GM20431 (cell line): ENCODE results near the gene ARHGAP10.

Experiments used
- in situ Hi-C: fragments of 300-500 bp; cut with MseI, MboI; formaldehyde crosslinking; loops from one replicate; pipeline ENCODE4 v1.15.0; 2020; ENCODE audit warnings: low sequenced_read_pairs; ENCODE audit not compliant: unreplicated experiment

Gene ARHGAP10

DNA sequence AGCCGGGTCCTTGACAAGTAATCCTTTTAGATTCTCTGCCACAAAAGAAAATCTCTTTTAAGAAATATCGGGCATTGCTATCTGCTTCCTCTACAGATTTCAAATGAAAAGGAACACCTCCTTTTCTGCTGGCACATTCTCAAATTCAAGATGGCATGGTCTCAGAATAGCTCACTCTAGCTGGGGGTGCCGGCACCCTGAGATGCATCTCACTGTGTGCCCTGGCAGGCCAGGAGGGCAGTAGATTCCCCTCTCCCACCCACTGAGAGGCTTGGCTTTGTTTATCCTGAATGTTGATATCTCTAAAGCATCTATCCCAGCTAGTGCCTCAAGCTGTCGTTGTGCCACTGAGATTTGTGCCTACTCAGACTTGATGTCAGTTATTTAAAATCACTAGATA lies 319.5 kb downstream of the ARHGAP10 start:
- in situ Hi-C loops: no loop called here

DNA sequence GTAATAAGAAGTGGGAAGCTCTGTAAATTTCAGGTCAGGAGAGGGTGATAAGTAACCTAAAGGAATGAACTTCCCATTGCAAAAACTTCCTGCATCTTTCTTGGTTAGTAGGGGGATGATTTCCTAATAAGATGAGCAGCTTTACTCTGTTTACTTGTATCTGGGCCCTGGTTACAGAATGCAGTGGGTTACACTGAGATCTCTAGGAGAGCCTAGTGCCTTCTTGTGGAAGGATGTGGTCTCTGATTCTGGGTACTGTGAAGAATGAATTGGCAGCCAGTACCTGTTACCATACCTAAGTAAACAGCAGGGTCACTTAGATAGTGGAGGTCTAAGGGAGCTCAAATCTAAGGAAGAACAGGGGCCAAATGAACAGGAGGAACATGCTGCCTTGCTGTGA lies 320.6 kb downstream of the ARHGAP10 start:
- in situ Hi-C loops: no loop called here

DNA sequence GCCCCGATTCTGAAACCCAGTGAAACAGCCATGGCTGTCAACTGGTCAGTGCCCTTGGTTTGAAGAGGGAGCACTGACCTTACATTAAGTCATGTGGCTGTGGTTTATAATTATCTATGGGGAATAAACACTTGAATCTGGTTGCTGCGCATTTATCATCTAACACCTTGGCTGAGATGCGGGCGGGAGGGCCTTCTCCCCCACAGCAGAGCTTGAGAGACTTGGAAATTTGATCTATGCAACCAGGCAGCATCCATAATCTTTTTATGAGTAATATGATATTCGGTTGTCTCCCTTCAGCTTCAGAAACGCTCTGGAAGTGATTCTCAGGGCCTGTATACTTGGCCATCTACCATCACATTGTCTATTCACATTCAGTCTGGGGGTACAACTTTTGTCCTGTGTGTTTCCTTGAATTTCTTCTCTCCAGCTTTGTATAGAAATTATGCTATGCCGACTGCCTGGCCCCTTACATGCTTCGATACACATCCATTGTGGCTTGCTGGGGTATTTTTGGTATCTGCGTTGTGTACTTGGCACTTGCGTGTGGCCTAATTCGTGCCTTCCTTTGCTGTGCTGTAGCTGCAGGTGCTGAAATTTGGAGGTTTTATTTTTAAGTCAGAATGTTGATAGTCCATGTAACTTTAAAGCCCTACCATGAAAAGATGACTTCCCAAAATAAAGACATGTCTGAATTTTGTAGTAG lies 321.6 kb downstream of the ARHGAP10 start:
- in situ Hi-C loops: no loop called here

DNA sequence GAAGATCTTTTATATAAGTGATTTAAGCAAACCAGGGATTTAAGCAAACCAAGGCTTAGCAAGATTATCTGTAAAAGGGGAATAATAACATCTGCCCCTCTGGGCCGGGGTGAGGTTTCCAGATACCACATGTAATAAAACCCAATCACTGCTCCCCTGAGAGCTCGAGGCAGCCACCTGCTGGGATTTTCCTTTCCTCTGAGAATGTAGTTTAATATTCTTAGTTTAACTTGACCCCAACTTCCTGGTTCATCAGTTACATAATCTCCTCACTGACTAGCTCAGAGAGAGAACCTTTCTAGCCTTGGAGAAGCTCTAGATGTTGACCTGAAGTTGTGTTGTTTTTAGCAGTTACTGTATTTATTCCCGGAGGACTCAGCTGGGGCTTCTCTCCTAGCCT lies 322.4 kb downstream of the ARHGAP10 start:
- in situ Hi-C loops: no loop called here

DNA sequence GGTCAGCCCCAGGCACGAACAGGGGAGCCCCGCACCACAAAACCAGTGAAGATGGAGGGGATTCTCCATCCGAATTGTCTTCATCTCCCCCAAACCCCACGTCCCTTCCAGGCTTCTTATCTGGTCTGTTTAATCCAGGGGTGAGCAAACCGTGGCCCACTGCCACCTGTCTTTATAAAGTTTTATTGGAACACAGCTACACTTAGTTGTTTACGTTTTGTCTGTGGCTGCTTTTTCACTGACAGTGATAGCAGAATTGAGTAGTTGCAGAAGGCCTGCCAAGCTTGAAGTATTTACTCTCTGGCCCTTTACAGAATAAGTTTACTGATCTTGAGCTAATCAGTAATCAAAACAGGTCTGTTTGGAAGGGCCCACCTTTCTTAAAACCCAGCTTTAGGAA lies 324.0 kb downstream of the ARHGAP10 start:
- in situ Hi-C loops: no loop called here

DNA sequence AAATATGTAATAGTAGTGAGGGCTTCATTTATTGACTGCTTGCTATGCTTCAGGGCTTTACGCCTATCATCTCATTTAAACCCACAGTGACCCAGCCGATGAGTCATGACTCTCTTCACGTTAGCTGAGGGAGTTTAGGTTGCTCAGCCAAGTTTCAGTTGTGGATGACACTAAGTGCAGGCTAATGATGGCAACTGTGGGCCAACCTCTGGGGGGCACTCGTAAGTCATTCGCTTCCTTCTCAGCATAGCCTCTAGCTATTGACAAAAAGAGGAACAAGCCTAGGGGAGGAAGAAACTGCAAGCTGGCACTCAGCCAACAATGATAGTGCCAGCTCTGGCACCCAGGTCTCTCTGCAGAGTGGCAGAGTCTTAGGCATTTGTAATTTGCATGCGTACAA lies 325.0 kb downstream of the ARHGAP10 start:
- in situ Hi-C loops: no loop called here

DNA sequence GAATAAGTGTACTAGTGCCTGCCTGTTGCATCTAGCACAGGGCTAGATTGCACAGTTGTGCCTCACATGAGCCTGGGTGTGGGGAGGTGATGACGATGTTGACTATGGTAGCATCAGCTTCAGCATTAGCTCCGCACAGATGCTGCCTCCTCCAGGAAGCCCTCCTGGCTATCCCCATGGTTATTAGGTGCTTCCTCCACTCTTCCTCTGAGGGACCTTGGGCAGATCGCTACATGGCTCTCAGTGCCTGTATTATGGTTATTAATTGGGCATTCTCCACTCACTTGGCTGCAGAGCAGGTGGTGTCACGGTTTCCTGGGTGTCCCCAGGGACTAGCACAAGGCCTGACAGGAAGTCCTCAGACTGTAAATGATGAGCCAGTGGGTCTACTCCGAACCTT lies 325.6 kb downstream of the ARHGAP10 start:
- in situ Hi-C loops: no loop called here

DNA sequence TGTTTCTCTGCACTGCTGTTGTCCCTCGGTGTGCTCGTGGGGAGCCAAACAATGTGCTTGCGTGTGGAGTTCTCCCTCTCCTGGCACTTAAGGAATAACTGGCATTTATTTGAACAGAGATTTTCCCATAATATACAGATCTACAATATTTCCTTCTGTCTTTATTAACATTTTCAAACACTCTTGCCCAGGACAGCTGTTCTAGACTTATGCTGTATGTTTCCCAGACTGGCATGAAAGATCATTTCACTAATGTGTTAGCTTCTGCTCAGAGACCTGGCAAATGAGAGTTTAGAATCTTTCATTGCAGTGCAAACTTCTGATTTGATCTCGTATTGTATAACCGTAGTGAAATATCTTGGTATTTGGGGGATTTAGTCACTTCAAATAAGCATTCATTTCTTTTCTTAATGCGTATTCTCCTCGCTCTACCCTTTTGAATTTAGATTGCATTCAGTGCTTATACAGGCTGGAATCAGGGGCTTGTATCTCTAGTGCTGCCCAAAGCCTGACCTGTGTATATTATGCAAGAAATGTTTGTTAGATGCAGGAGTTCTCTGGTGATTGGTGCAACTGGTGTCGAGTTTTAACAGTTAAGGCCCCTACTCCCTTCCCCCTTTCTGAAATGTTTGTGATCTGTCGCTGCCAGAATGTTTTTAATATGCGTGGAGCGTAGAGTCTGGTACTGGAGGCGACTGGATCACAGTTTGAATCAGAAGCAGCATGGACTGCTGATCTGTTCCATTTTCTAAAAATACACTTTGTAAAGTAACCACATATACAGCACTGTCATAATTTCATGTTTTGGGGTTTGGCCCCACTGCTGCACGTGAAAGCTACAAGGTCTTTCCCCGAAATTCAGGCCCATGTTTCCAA lies 326.3 kb downstream of the ARHGAP10 start:
- in situ Hi-C loops: no loop called here

DNA sequence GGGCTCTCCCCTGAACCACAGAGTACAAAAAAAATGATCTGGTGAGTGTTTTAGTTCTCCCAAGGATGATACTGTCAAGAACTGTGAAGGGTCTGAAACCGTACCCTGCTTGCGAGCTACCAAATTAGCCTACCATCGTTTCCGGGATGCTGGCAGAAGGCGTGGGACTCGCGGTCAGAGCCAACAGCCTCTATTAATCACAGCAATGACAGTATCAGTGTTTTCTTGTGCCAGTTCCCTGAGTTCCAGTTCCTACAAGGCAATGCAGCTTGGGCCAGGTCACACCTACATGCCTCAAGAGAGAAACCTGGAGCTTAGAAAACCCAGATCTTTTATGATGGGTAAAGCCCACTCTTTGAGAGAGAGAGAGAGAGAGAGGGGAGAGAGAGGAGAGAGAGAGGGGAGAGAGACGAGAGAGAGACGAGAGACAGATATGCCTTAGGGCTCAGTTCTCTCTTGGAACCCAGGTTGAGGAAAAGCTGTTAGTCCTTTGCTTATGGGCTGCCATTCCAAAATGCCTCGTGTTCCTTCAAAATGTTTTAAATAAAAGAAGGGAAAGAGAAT lies 327.8 kb downstream of the ARHGAP10 start:
- in situ Hi-C loops: no loop called here

DNA sequence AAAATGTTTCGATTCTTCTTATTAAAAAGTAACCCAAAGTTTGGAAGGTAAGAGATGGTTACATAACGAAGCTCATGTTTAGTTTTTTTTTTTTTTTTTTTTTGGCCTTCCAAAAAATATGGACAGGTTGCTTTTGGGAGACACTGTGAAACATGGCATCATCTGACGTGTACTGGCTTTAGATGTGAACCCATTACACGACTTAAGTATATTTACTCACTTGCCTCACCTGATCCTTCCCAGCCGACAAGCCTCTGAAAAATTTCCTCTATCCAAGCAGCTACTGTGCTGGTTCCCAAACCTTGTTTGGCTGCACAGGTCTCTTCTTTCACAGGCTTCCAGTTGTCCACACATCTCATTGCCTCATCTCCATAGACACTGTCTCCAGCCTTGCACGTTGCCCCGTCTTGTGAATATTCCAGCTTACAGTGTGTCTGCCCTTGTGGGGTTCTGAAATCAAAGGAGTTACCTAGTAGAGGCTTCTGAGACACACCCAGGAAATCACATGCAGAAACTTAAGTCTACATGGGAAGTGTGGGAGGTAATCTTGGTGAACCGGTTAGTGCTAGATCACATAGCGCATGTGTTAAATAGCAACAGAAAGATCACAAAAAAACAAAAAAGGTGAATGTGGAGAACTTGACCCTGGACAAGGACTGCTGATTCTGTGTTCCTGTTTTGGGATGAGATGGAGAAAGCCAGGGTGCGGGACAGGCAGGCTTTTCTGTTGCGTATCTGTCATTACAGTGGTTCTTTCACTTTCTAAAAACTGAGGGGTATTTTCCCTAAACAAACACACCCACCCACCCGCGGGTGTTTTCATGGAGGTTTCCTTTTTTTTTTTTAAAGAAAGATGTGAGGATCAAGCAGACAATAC lies 328.6 kb downstream of the ARHGAP10 start:
- in situ Hi-C loops: no loop called here

DNA sequence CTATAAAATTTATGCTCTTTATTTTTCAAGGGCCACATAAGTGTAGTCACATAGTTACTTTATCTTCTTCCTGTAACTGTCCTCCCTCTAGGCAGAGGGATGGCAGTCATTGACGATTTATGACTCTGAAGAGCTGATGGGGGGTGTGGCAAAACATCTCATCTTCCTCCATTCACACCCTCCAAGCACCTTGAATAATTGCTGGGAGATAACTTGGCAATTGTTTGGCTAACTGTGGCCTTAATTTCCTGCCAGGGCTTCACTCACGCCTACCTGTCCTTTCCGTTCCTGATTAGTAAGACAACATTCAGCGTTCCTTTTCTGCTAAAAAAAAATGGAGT lies 329.2 kb downstream of the ARHGAP10 start:
- in situ Hi-C loops: no loop called here

DNA sequence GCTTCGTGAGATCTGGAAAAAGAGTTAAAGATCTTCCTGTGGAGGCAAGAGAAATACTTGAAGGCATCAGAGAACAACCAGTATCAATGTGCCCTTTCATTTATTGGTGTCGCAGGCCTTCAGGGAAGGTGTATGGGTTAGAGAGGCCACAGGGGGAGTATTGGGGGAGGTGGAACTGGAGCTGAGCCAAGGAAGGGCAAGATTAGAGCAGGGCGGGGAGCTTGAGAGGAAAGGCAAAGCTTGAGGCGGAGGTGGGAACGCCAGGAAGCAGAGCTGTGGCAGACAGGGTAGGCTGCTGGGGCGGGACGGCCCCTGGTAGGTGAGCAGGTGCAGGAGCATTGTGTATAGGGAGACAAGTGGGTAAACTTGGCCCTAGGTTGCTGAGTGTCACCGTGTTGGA lies 329.9 kb downstream of the ARHGAP10 start:
- in situ Hi-C loops: no loop called here

DNA sequence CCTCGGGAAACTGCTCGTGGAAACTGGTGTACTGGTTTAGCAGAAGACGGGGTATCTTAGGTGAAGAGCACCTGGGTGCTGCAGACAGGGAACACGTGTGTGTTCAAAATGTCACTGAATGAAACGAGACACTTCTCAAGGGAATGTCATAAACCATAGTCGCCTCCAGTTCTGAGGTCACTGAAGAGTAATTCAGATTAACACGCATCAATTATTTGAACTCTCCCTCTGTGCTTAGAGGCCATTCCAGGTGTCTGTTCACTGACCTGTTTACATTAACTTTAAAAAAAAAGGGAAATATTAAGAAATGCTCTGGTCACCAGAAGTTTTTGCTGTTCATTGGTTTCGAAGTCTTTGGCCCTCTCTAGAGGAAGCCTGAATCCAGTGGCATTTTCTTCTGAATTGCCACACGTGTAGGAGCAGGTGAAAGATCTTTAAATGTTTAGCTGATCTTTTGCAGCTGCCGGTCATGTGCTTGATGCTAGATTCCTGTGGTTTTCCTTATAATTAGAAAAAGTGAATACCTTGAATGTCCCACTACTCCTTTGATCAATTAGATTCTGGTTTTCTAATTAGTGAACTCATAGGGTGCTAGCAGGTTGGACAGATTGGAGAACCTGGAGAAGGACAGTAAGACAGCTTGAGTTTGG lies 330.5 kb downstream of the ARHGAP10 start:
- in situ Hi-C loops: no loop called here

DNA sequence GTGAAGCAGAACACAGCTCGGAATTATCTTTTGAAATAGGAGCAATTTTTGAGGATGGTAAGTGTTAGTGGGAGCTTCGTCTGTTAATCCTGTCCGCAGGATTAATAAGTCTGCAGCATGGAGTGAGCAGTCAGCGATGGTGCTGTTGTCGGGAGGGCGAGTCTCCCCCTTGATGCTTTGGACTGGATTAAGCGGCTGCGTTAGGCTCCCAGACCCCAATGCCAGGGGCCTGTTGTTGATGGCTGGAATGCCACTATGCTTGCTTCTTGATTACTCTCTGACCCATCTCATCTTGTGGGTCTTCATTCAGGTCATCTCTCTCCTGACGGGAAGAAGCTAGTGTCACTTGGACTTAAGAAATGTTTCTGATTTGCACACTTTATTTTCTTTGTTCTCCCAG lies 332.6 kb downstream of the ARHGAP10 start:
- in situ Hi-C loops: no loop called here

DNA sequence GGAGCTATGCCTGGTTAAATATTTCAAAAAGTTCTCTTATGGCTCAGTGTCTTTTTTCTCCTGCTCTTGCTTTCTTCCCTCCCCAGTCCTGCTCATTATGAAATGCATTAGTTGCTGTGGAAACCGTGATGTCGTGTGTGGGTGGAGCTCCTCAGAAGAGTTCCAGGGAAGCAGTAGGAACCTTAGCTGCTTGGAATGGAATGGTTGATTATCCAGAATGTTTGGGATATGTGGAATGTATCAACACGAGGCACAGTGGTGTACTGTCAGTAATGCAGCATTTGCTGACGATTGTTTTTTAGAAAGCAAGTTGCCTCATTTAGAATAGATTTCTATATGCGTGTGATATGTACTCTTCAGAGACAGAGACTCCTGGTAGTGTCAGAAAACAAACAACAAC lies 333.2 kb downstream of the ARHGAP10 start:
- in situ Hi-C loops: no loop called here

DNA sequence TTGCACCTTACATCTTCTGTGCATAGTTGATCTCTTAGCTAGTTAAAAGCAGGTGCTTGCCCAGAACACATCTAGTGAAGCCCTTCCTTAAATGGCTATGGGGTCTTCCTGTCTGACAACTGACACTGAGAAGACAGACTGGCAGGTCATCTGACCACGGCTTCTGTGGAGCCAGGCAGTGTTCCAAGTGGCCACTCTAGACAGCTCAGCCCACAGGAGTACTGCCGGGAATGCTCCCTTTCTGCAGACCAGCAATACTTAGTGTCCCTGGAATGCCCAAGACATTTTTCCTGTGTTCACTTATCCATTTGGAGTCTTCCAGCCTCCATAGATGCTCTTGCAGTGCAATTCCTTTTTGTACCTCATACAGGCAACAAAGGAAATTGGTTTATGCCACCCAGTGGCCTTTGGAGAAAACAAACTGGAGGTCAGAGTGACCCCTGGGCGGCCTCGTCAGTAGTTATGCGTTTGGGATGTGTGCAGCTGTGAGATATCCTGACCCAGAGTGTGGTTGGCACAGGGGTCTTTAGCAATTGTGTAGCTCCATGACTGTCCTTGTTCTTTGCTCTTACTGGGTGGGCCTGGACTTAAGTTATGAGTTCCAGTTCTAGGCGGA lies 335.5 kb downstream of the ARHGAP10 start:
- in situ Hi-C loops: no loop called here

DNA sequence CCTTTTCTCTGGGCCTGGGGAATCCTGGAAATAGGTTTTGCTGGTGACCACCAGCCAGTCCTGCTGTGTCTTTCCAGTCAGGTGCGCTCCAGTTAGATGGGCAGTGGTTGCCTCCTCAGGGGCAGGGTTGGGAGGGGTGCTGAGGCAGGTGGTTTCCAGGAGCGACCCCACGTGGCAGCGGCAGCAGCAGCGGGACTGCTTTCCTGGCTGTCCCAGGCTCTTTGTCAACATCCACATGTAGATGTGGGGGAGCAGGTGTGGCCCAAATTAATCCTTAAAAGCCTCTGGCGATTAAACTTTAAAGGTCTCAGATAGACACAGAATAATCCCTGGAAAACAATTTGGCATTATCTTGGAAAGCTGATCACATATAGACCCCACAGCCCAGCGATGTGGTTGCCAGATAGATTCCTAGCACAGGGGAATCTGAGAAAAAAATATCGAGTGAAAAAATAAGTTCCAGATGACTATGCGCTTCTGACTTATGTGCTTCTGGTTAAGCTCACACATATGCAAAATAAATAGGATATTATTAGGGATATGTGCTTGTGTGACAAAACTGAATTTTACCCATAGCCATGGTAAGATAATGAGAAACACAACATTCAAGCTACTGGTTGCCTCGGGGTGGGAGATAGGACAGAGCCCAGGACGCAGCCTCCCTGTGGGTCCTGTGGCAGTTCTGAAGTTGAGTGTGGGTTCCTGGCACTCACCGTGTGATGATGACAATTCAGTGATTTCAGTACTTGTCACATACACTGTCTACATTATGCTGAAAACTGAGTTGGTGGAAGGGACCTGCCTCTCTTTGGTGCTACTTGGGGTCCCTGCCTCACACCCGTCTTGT lies 336.4 kb downstream of the ARHGAP10 start:
- in situ Hi-C loops: no loop called here

DNA sequence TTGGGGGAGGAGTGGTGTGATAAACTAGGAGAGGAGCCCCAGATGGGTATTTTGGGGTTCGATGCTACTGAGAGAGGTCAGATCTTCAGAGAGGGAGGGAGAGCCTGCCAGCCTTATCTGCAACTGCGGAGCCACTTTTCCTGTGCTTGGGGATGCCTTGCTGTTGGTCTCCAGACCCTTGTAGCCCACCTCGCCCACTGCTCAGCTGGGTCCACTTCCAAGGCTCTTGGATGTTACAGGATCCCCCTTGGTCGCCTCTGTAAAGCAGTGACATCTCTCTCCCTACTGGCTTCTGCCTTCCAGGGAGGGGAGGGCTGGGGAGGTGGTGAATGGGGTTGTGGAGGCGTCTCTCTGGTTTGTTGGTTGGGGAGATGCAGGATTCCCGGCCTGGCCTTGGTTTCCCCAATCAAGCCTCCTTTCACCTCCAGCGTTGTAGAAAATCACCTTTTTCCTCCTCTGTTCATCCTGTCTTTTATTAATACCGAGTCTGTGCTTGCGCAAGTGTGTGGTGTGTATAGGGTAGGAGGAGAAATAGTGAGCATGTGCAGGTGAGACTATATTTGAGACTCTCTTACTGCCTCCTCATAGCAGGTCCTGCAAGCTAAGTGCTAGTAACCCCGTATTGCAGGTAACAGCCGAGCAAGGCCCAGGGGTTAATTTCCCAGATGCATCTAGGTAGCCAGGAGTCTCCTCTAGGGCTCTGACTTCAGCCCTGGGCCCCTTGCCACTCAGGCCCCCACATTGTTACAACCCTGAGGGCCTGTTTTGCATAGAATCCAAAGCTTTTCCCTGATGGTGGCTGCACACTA lies 337.4 kb downstream of the ARHGAP10 start:
- in situ Hi-C loops: no loop called here
